Activated naive CD4-positive, alpha-beta T cell treated with anti-CD3 and anti-CD28 coated beads, Interleukin-2, amount 10 ng/mL, durations not matched to agents 7 days and 5 days (primary cell): ENCODE measurements around the gene DENND1A.

Experiments used
- CTCF ChIA-PET: fragments of 350-600 bp; sonication (Branson Sonifier 250); formaldehyde crosslinking; loops from one replicate; lab custom pipeline; 2021; ENCODE audit warnings: antibody characterized with exemption; lab: Charles Lee
- DNase-seq: peaks from one replicate; pipeline ENCODE4 v3.0.0-alpha.2; 2020
- H3K27ac Mint-ChIP-seq: one replicate; pipeline ENCODE4 v1.8.0; 2021; ENCODE audit warnings: mild to moderate bottlenecking, moderate library complexity, mixed read lengths
- H3K27me3 Mint-ChIP-seq: one replicate; pipeline ENCODE4 v1.8.0; 2021; ENCODE audit warnings: mild to moderate bottlenecking, mixed read lengths
- H3K36me3 Mint-ChIP-seq: one replicate; pipeline ENCODE4 v1.8.0; 2021; ENCODE audit warnings: mixed read lengths
- H3K4me1 Mint-ChIP-seq: one replicate; pipeline ENCODE4 v1.8.0; 2021; ENCODE audit warnings: mixed read lengths
- H3K4me3 Mint-ChIP-seq: one replicate; pipeline ENCODE4 v1.8.0; 2021; ENCODE audit warnings: mild to moderate bottlenecking, moderate library complexity, mixed read lengths
- H3K9me3 Mint-ChIP-seq: one replicate; pipeline ENCODE4 v1.8.0; 2021; ENCODE audit warnings: mixed read lengths

Gene DENND1A

GRCh38 chr9:123775289-123776284 lies 154.3 kb downstream of the DENND1A start:
- Mint-ChIP-seq H3K4me3 (no peak overlapping the region), H3K27ac (no peak overlapping the region), H3K4me1 (no peaks in the 10 kb centered on the region), H3K36me3 (no peaks in the 10 kb centered on the region), H3K27me3 (no peaks in the 10 kb centered on the region), H3K9me3 (no peaks in the 10 kb centered on the region)
- CTCF ChIA-PET = no interaction called here
- DNase-seq = no peak

- H3K4me1 Mint-ChIP-seq = no peaks in the 10 kb centered on the region
- CTCF ChIA-PET = no interaction called here
These were observed 156.1 kb downstream of the DENND1A start for GRCh38 chr9:123773783-123774182.

GRCh38 chr9:123772967-123773366 lies 157.0 kb downstream of the DENND1A start:
- CTCF ChIA-PET = no interaction called here
- Mint-ChIP-seq H3K4me1 (no peaks in the 10 kb centered on the region), H3K27me3 (no peaks in the 10 kb centered on the region), H3K4me3 (no peak overlapping the region), H3K27ac (no peak overlapping the region), H3K9me3 (no peaks in the 10 kb centered on the region), H3K36me3 (no peaks in the 10 kb centered on the region)
- no peak for DNase-seq

More at GRCh38 chr9:123773783-123774182, 156.1 kb downstream of the DENND1A start:
- no peak overlapping the region for H3K27ac Mint-ChIP-seq
- H3K4me3 Mint-ChIP-seq = no peak overlapping the region
- no peak for DNase-seq
- no peaks in the 10 kb centered on the region for H3K27me3 Mint-ChIP-seq
- no peaks in the 10 kb centered on the region for H3K36me3 Mint-ChIP-seq
- no peaks in the 10 kb centered on the region for H3K9me3 Mint-ChIP-seq

- no peaks in the 10 kb centered on the region for H3K36me3 Mint-ChIP-seq
- no peak overlapping the region for H3K27ac Mint-ChIP-seq
- H3K9me3 Mint-ChIP-seq = no peaks in the 10 kb centered on the region
- no peak for DNase-seq
- H3K27me3 Mint-ChIP-seq = no peaks in the 10 kb centered on the region
- no peak overlapping the region for H3K4me3 Mint-ChIP-seq
- CTCF ChIA-PET = no interaction called here
- H3K4me1 Mint-ChIP-seq = no peaks in the 10 kb centered on the region
These were observed 157.6 kb downstream of the DENND1A start for GRCh38 chr9:123772374-123772773.

- H3K36me3 Mint-ChIP-seq = no peaks in the 10 kb centered on the region
- H3K9me3 Mint-ChIP-seq = no peaks in the 10 kb centered on the region
- H3K27ac Mint-ChIP-seq = no peak overlapping the region
- H3K4me3 Mint-ChIP-seq = no peak overlapping the region
- no peaks in the 10 kb centered on the region for H3K4me1 Mint-ChIP-seq
- H3K27me3 Mint-ChIP-seq = no peaks in the 10 kb centered on the region
- no peak for DNase-seq
- CTCF ChIA-PET = no interaction called here
These were observed 158.2 kb downstream of the DENND1A start for GRCh38 chr9:123771690-123772089.

- Mint-ChIP-seq H3K36me3 (no peaks in the 10 kb centered on the region), H3K4me1 (no peaks in the 10 kb centered on the region), H3K27me3 (no peaks in the 10 kb centered on the region), H3K27ac (no peak overlapping the region), H3K4me3 (no peak overlapping the region), H3K9me3 (no peaks in the 10 kb centered on the region)
- DNase-seq = no peak
- CTCF ChIA-PET = no interaction called here
These were observed 160.2 kb downstream of the DENND1A start for GRCh38 chr9:123769719-123770118.

- H3K36me3 Mint-ChIP-seq = no peaks in the 10 kb centered on the region
- H3K27ac Mint-ChIP-seq = no peak overlapping the region
- H3K4me3 Mint-ChIP-seq = no peak overlapping the region
- CTCF ChIA-PET = no interaction called here
- H3K9me3 Mint-ChIP-seq = no peaks in the 10 kb centered on the region
- DNase-seq = no peak
- H3K4me1 Mint-ChIP-seq = no peaks in the 10 kb centered on the region
- no peaks in the 10 kb centered on the region for H3K27me3 Mint-ChIP-seq
These were observed 165.9 kb downstream of the DENND1A start for GRCh38 chr9:123763910-123764588.

GRCh38 chr9:123761905-123762605 lies 167.9 kb downstream of the DENND1A start:
- Mint-ChIP-seq H3K9me3 (no peaks in the 10 kb centered on the region), H3K36me3 (no peaks in the 10 kb centered on the region), H3K4me3 (no peak overlapping the region), H3K4me1 (no peaks in the 10 kb centered on the region), H3K27ac (no peak overlapping the region), H3K27me3 (no peaks in the 10 kb centered on the region)
- no peak for DNase-seq
- CTCF ChIA-PET = no interaction called here

GRCh38 chr9:123757960-123758359 lies 172.0 kb downstream of the DENND1A start:
- Mint-ChIP-seq H3K27ac (no peak overlapping the region), H3K36me3 (no peaks in the 10 kb centered on the region), H3K27me3 (no peaks in the 10 kb centered on the region), H3K9me3 (no peaks in the 10 kb centered on the region), H3K4me1 (no peaks in the 10 kb centered on the region), H3K4me3 (no peak overlapping the region)
- no peak for DNase-seq
- CTCF ChIA-PET = no interaction called here

GRCh38 chr9:123757547-123757946 lies 172.4 kb downstream of the DENND1A start:
- Mint-ChIP-seq H3K27me3 (no peaks in the 10 kb centered on the region), H3K36me3 (no peaks in the 10 kb centered on the region), H3K9me3 (no peaks in the 10 kb centered on the region), H3K27ac (no peak overlapping the region), H3K4me1 (no peaks in the 10 kb centered on the region), H3K4me3 (no peak overlapping the region)
- DNase-seq = no peak
- CTCF ChIA-PET = no interaction called here

- Mint-ChIP-seq H3K9me3 (no peaks in the 10 kb centered on the region), H3K27ac (no peak overlapping the region), H3K4me1 (no peaks in the 10 kb centered on the region), H3K27me3 (no peaks in the 10 kb centered on the region), H3K4me3 (no peak overlapping the region), H3K36me3 (no peaks in the 10 kb centered on the region)
- CTCF ChIA-PET = no interaction called here
- no peak for DNase-seq
These were observed 173.3 kb downstream of the DENND1A start for GRCh38 chr9:123756484-123757106.

GRCh38 chr9:123753669-123754258 lies 176.2 kb downstream of the DENND1A start:
- Mint-ChIP-seq H3K9me3 (no peaks in the 10 kb centered on the region), H3K4me1 (peaks cover 17% of the 10 kb centered on the region), H3K27ac (no peak overlapping the region), H3K36me3 (no peaks in the 10 kb centered on the region), H3K4me3 (no peak overlapping the region), H3K27me3 (no peaks in the 10 kb centered on the region)
- CTCF ChIA-PET = no interaction called here
- DNase-seq = no peak

- H3K27ac Mint-ChIP-seq = no peak overlapping the region
- H3K4me3 Mint-ChIP-seq = no peak overlapping the region
- peaks cover 17% of the 10 kb centered on the region for H3K4me1 Mint-ChIP-seq
- CTCF ChIA-PET = no interaction called here
- no peaks in the 10 kb centered on the region for H3K27me3 Mint-ChIP-seq
- no peak for DNase-seq
- H3K9me3 Mint-ChIP-seq = no peaks in the 10 kb centered on the region
- H3K36me3 Mint-ChIP-seq = no peaks in the 10 kb centered on the region
These were observed 176.9 kb downstream of the DENND1A start for GRCh38 chr9:123753016-123753415.
